Caco-2 (cell line): ENCODE data around the gene STX1A. TPM values are rescaled to one million over a fixed set of nuclear protein-coding genes. Genes with fewer than 3 reads are reported as not detected.

ENCODE experiments used
- BruUV-seq: library from RNA; stranded (reverse); fragments of 400-500 nt; replicated peaks from 2 replicates; lab custom pipeline; 2021; lab: Mats Ljungman, UMichigan
- CTCF ChIA-PET: fragments of 300-600 bp; sonication (Branson Sonifier 250); formaldehyde crosslinking; loops from one replicate; lab custom pipeline; 2022; ENCODE audit warnings: antibody characterized with exemption; lab: Charles Lee
- POLR2A ChIA-PET: fragments of 300-600 bp; sonication (Branson Sonifier 250); formaldehyde crosslinking; loops from one replicate; lab custom pipeline; 2022; ENCODE audit warnings: antibody characterized with exemption; lab: Charles Lee
- DNase-seq, 2 experiments: peaks; one replicate each; pipeline versions ENCODE4 v3.0.0 to v3.0.0-alpha.2; 2020 to 2022
- H3K27me3 ChIP-seq: replicated peaks from 2 replicates; pipeline ENCODE4 v1.6.0; 2011; ENCODE audit warnings: low read length; ENCODE audit not compliant: control insufficient read depth, insufficient read depth
- H3K36me3 ChIP-seq: 2 replicates; pipeline ENCODE4 v1.5.1; 2011; ENCODE audit warnings: low read length; ENCODE audit not compliant: control insufficient read depth, insufficient read depth
- H3K4me1 ChIP-seq: fragments of 250-450 bp; sonication (Bioruptor Pico); 2 replicates; pipeline ENCODE4 v1.5.1; 2020; ENCODE audit warnings: mild to moderate bottlenecking
- H3K4me3 ChIP-seq: 2 replicates; pipeline ENCODE4 v1.5.1; 2011; ENCODE audit warnings: low read depth, mild to moderate bottlenecking, control low read depth, low read length
- H3K9me3 ChIP-seq: fragments of 250-450 bp; sonication (Bioruptor Pico); 2 replicates; pipeline ENCODE4 v1.5.1; 2020; ENCODE audit warnings: mild to moderate bottlenecking, moderate library complexity
- H3K27ac Mint-ChIP-seq: one replicate; pipeline ENCODE4 v1.8.0; 2022; ENCODE audit warnings: mixed read lengths; ENCODE audit not compliant: unreplicated experiment
- H3K27me3 Mint-ChIP-seq: one replicate; pipeline ENCODE4 v1.8.0; 2022; ENCODE audit warnings: mixed read lengths; ENCODE audit not compliant: insufficient read depth, unreplicated experiment
- H3K36me3 Mint-ChIP-seq: one replicate; pipeline ENCODE4 v1.8.0; 2022; ENCODE audit warnings: mild to moderate bottlenecking, mixed read lengths; ENCODE audit not compliant: insufficient read depth, unreplicated experiment
- H3K4me1 Mint-ChIP-seq: one replicate; pipeline ENCODE4 v1.8.0; 2022; ENCODE audit warnings: low read depth, mixed read lengths; ENCODE audit not compliant: unreplicated experiment
- H3K4me3 Mint-ChIP-seq: one replicate; pipeline ENCODE4 v1.8.0; 2022; ENCODE audit warnings: mild to moderate bottlenecking, moderate library complexity, mixed read lengths; ENCODE audit not compliant: unreplicated experiment
- H3K9me3 Mint-ChIP-seq: one replicate; pipeline ENCODE4 v1.8.0; 2022; ENCODE audit warnings: mixed read lengths; ENCODE audit not compliant: unreplicated experiment
- intact Hi-C: fragments of 100-400 bp; cut with micrococcal nuclease; formaldehyde crosslinking; loops from one replicate; pipeline ENCODE4 v1.10.0; 2022; ENCODE audit not compliant: unreplicated experiment
- total RNA-seq: library from RNA; stranded (reverse); gene quantifications from 2 replicates; pipeline ENCODE4 v1.2.3, GENCODE V29; 2022
- TF ChIP-seq, protein P1 (sequence below), 2 experiments: fragments of 200-600 bp in 1 of 2; IDR thresholded peaks; 1 replicate in 1 of 2; 2 replicates in 1 of 2; pipeline versions ENCODE4 v1.5.1 to v1.8.0; 2011 to 2022; ENCODE audit warnings: antibody characterized with exemption in 1 of 2, control low read depth in 1 of 2, inconsistent platforms in 1 of 2, low read depth in 1 of 2, low read length in 1 of 2, mild to moderate bottlenecking in 1 of 2, moderate library complexity in 1 of 2; ENCODE audit not compliant: insufficient read depth in 1 of 2, severe bottlenecking in 1 of 2, unreplicated experiment in 1 of 2

Gene STX1A
- total RNA-seq, 1 experiment from 2014 or later: 28.6 TPM

DNA sequence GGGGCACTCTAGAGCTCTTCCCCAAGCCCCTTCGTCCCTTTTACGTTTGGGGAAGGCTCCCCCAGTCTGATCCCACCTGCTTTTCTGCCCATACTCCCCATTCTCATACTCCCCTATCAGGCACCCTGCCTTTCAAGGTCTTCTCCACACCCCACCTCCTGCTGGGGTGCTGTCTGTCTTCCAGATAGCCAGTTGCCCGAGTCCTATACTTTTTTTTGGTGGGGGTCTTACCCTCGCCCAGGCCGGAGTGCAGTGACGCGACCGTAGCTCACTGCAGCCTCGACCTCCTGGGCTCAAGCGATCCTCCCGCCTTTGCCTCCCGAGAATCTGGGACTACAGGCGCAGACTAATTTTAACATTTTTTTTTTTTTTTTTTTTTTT is 19.9 kb upstream of the STX1A start:
- Mint-ChIP-seq H3K9me3 (no peaks in the 10 kb centered on the region), H3K4me3 (peak overlapping the region; percentile 98), H3K36me3 (peaks cover 68% of the 10 kb centered on the region), H3K4me1 (peaks cover 28% of the 10 kb centered on the region), H3K27ac (peak overlapping the region; percentile 100), H3K27me3 (no peaks in the 10 kb centered on the region)
- Histone ChIP-seq H3K9me3 (no peaks in the 10 kb centered on the region), H3K4me3 (peak overlapping the region; percentile 49), H3K27me3 (no peaks in the 10 kb centered on the region), H3K4me1 (peaks cover 50% of the 10 kb centered on the region), H3K36me3 (peaks cover 9% of the 10 kb centered on the region)
- intact Hi-C loops: loop anchor here (2.0 kb wide), 2 partner anchors 31 to 115 kb away; partner anchors contain the start of gene CLDN3
- POLR2A ChIA-PET: interaction anchor here (0.5 to 6.5 kb wide), 10 partner anchors 10 to 240 kb away, joined by 3 to 127 read pairs (median 5); partner anchors contain the start of genes CLDN3, CLDN4, METTL27 and STX1A
- CTCF ChIA-PET: interaction anchor here (0.7 to 1.5 kb wide), 4 partner anchors 54 to 112 kb away, joined by 3 to 5 read pairs (median 4); no protein-coding TSS in a partner anchor
- BruUV-seq: TSS peak; percentile 48
- TF ChIP-seq, protein P1, sequence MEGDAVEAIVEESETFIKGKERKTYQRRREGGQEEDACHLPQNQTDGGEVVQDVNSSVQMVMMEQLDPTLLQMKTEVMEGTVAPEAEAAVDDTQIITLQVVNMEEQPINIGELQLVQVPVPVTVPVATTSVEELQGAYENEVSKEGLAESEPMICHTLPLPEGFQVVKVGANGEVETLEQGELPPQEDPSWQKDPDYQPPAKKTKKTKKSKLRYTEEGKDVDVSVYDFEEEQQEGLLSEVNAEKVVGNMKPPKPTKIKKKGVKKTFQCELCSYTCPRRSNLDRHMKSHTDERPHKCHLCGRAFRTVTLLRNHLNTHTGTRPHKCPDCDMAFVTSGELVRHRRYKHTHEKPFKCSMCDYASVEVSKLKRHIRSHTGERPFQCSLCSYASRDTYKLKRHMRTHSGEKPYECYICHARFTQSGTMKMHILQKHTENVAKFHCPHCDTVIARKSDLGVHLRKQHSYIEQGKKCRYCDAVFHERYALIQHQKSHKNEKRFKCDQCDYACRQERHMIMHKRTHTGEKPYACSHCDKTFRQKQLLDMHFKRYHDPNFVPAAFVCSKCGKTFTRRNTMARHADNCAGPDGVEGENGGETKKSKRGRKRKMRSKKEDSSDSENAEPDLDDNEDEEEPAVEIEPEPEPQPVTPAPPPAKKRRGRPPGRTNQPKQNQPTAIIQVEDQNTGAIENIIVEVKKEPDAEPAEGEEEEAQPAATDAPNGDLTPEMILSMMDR (IDR thresholded peaks at IDR 0.05; ENCODE audit: insufficient read depth in 1 of 2, low read depth in 1 of 2, low read length in 1 of 2, severe bottlenecking in 1 of 2, unreplicated experiment in 1 of 2): no peak
- DNase-seq: no peak

DNA sequence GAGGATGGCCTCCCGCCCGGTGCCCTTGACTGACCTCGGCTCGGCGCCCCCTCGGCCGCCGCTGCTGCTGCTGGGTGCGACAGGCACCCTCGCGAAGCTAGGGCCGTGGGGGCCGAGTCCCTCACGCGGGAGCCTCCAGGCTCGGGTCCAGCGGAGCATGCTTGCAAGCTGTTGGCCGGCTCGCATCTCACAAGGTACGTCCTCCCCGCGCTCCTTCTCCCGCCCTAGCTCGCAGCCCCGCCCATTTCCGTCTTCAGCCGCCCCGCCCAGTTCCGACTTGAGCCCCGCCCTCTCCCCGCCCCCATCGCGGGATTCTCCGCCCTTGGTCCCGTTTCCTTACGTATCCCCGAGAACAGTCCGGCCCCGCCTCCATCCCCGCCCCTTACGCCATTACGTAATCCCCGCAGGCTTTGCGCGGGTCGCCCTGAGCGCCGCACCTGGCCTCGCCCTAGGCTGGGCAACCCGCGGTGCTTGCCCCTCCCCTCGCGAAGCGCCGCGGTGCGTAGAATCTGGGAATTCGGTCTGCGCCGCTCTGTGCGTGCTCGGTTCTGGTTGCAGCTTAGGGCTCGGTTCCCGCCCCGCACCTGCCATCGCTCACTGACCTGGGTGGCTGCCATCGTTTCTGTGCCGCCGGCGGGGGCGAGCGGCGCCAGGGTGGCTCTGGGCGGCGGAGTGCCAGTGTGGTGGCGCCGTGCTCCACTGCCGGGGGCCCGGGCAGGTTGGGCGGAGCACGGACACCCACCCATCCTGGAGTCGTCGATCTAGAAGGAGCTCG is 19.3 kb upstream of the STX1A start, which contains the start of gene ABHD11:
Gene ABHD11, minus strand, starts transcription at position 191 of the 775 bp plus-strand sequence. Its CDS starts 32 bp downstream, at position 159.
- peak within 1 kb of the TSS; percentile 63 for H3K4me3 ChIP-seq
- H3K4me3 Mint-ChIP-seq: peak within 1 kb of the TSS; percentile 98
- H3K4me1 ChIP-seq: peaks cover 46% of the 10 kb centered on the region
- DNase-seq: peak; percentile 99
- CTCF ChIA-PET: interaction anchor here (0.5 to 1.5 kb wide), 14 partner anchors 10 to 578 kb away, joined by 3 to 6 read pairs (median 4); partner anchors contain the start of genes STX1A and VPS37D
- H3K36me3 Mint-ChIP-seq: peaks cover 67% of the 10 kb centered on the region
- H3K9me3 ChIP-seq: no peaks in the 10 kb centered on the region
- H3K36me3 ChIP-seq: peaks cover 9% of the 10 kb centered on the region
- peak within 1 kb of the TSS; percentile 100 for H3K27ac Mint-ChIP-seq
- intact Hi-C loops: loop anchor here (1.0 to 2.0 kb wide), 3 partner anchors 32 to 116 kb away; partner anchors contain the start of genes CLDN3 and CLDN4
- H3K9me3 Mint-ChIP-seq: no peaks in the 10 kb centered on the region
- no TSS peak for BruUV-seq
- TF ChIP-seq, protein P1 (IDR thresholded peaks at IDR 0.05; ENCODE audit: insufficient read depth in 1 of 2, low read depth in 1 of 2, low read length in 1 of 2, severe bottlenecking in 1 of 2, unreplicated experiment in 1 of 2): no peak
- POLR2A ChIA-PET: interaction anchor here (0.5 to 6.5 kb wide), 16 partner anchors 11 to 240 kb away, joined by 3 to 127 read pairs (median 4); partner anchors contain the start of genes CLDN3, CLDN4, METTL27 and MLXIPL
- no peaks in the 10 kb centered on the region for H3K27me3 ChIP-seq
- H3K4me1 Mint-ChIP-seq: peaks cover 25% of the 10 kb centered on the region
- no peaks in the 10 kb centered on the region for H3K27me3 Mint-ChIP-seq

DNA sequence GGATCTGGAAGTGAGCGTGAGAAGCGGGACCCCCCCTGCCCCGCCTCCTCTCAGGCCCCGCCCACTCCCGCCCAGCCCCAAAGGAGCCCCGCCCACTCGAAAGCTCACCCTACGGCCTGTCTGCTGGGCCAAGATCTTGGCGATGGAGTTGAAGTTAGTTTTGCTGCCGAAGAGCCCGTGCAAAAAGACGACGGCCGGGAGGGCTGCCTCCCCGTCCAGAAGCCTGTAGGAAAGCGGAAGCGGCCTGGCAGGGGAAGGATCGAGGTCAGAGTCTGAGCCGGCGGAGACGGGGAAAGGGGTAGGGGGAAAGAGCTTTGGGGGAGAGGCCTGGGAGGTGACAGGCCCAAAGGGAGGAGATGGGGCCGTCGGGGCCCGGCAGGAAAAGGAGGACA is 18.7 kb upstream of the STX1A start:
- peak; percentile 55 to 67 for DNase-seq
- peaks cover 62% of the 10 kb centered on the region for H3K36me3 Mint-ChIP-seq
- TF ChIP-seq, protein P1 (IDR thresholded peaks at IDR 0.05; ENCODE audit: insufficient read depth in 1 of 2, low read depth in 1 of 2, low read length in 1 of 2, severe bottlenecking in 1 of 2, unreplicated experiment in 1 of 2): no peak
- peak overlapping the region; percentile 100 for H3K27ac Mint-ChIP-seq
- H3K4me1 Mint-ChIP-seq: peaks cover 20% of the 10 kb centered on the region
- peak overlapping the region; percentile 98 for H3K4me3 Mint-ChIP-seq
- peak overlapping the region; percentile 63 for H3K4me3 ChIP-seq
- POLR2A ChIA-PET: interaction anchor here (0.6 to 6.5 kb wide), 10 partner anchors 19 to 126 kb away, joined by 3 to 127 read pairs (median 6); partner anchors contain the start of genes CLDN3, CLDN4, METTL27 and MLXIPL
- no peaks in the 10 kb centered on the region for H3K27me3 Mint-ChIP-seq
- H3K36me3 ChIP-seq: peaks cover 9% of the 10 kb centered on the region
- intact Hi-C loops: loop anchor here (1.0 to 2.0 kb wide), 3 partner anchors 33 to 117 kb away; partner anchors contain the start of genes CLDN3 and CLDN4
- CTCF ChIA-PET: interaction anchor here (0.5 to 1.5 kb wide), 13 partner anchors 10 to 579 kb away, joined by 3 to 6 read pairs (median 4); partner anchors contain the start of genes STX1A and VPS37D
- no peaks in the 10 kb centered on the region for H3K9me3 ChIP-seq
- BruUV-seq: TSS peak; percentile 19
- H3K4me1 ChIP-seq: peaks cover 40% of the 10 kb centered on the region
- no peaks in the 10 kb centered on the region for H3K27me3 ChIP-seq
- H3K9me3 Mint-ChIP-seq: no peaks in the 10 kb centered on the region
